ENCODE data around the gene CARD18. TPM values are rescaled to one million over a fixed set of nuclear protein-coding genes. Genes with fewer than 3 reads are reported as not detected.
"Not testable (repeated sequence)": the region's sequence is repeated elsewhere in the genome, so short reads cannot be mapped to it uniquely, and the experiment has no call there.

CARD18 gene
- total RNA-seq, 1 donor from 2014 or later: not detected

GRCh38 chr11:105106140-105106539 lies 33.4 kb downstream of the CARD18 start:
- Mint-ChIP-seq H3K4me1 (ENCODE audit: unreplicated experiment) (no peaks in the 10 kb centered on the region), H3K36me3 (no peaks in the 10 kb centered on the region), H3K4me3 (no peak overlapping the region), H3K27me3 (no peaks in the 10 kb centered on the region), H3K27ac (no peak overlapping the region), H3K9me3 (peaks cover 6% of the 10 kb centered on the region)
- TF ChIP-seq, protein P1, sequence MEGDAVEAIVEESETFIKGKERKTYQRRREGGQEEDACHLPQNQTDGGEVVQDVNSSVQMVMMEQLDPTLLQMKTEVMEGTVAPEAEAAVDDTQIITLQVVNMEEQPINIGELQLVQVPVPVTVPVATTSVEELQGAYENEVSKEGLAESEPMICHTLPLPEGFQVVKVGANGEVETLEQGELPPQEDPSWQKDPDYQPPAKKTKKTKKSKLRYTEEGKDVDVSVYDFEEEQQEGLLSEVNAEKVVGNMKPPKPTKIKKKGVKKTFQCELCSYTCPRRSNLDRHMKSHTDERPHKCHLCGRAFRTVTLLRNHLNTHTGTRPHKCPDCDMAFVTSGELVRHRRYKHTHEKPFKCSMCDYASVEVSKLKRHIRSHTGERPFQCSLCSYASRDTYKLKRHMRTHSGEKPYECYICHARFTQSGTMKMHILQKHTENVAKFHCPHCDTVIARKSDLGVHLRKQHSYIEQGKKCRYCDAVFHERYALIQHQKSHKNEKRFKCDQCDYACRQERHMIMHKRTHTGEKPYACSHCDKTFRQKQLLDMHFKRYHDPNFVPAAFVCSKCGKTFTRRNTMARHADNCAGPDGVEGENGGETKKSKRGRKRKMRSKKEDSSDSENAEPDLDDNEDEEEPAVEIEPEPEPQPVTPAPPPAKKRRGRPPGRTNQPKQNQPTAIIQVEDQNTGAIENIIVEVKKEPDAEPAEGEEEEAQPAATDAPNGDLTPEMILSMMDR (conservative IDR thresholded peaks at IDR 0.05): no peak
- no peak for DNase-seq (ENCODE audit: extremely low spot score, unreplicated experiment)

DNA sequence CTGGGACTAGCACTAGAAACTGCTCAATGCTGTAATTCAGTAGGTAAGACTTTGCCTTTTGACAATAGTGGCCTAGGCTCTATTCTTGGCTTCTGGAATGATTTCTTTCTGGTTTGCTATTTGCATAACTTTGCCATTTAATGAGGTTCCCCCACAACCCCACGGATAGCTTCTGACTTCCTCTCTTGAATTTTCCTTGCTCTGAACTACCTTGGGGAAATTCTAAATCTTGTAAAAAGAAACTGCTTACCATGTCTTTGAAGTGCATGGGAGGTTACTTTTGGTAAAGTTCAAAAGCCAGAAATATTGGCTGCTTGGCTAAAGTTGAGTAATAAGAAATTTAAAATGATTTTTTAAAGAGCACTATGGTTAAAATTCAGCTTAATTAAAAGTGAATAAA lies 35.3 kb downstream of the CARD18 start:
- H3K27ac Mint-ChIP-seq: no peak overlapping the region
- no peaks in the 10 kb centered on the region for H3K4me1 Mint-ChIP-seq (ENCODE audit: unreplicated experiment)
- H3K36me3 Mint-ChIP-seq: no peaks in the 10 kb centered on the region

DNA sequence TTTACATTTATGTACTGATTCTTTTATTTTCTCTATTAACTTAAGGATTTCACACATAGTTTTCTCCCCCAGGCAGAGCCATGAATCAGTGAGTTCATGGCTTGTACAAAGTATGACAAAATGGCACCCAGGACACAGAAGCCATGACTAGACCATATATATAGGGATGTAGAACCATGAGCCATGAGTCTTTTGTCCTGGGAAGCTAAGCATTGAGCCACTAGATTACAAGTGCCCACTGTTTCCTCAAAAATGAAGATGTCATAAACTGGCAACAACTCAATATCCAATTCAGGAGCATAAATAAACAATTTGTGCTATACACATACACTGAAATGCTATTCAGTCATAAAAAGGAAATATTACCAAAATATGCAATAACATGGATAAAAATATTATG lies 36.2 kb downstream of the CARD18 start:
- Mint-ChIP-seq H3K9me3 (peaks cover 6% of the 10 kb centered on the region), H3K27ac (no peak overlapping the region), H3K4me3 (no peak overlapping the region), H3K36me3 (no peaks in the 10 kb centered on the region), H3K4me1 (ENCODE audit: unreplicated experiment) (no peaks in the 10 kb centered on the region), H3K27me3 (no peaks in the 10 kb centered on the region)
- TF ChIP-seq, protein P1 (conservative IDR thresholded peaks at IDR 0.05): no peak
- no peak for DNase-seq (ENCODE audit: extremely low spot score, unreplicated experiment)

More for the DNA sequence above, 35.3 kb downstream of the CARD18 start:
- Mint-ChIP-seq H3K27me3 (no peaks in the 10 kb centered on the region), H3K4me3 (no peak overlapping the region), H3K9me3 (peaks cover 6% of the 10 kb centered on the region)
- TF ChIP-seq, protein P1 (conservative IDR thresholded peaks at IDR 0.05): no peak
- DNase-seq (ENCODE audit: extremely low spot score, unreplicated experiment): no peak

GRCh38 chr11:105102079-105102581 lies 37.4 kb downstream of the CARD18 start:
- not testable (repeated sequence) for H3K27me3 Mint-ChIP-seq, H3K4me3 Mint-ChIP-seq

GRCh38 chr11:105100981-105101630 lies 38.5 kb downstream of the CARD18 start:
- no peak overlapping the region for H3K27ac Mint-ChIP-seq
- no peaks in the 10 kb centered on the region for H3K9me3 Mint-ChIP-seq
- no peak for DNase-seq (ENCODE audit: extremely low spot score, unreplicated experiment)
- H3K4me3 Mint-ChIP-seq: no peak overlapping the region
- H3K4me1 Mint-ChIP-seq (ENCODE audit: unreplicated experiment): no peaks in the 10 kb centered on the region
- H3K36me3 Mint-ChIP-seq: no peaks in the 10 kb centered on the region
- TF ChIP-seq, protein P1 (conservative IDR thresholded peaks at IDR 0.05): no peak
- no peaks in the 10 kb centered on the region for H3K27me3 Mint-ChIP-seq

More at GRCh38 chr11:105102079-105102581, 37.4 kb downstream of the CARD18 start:
- not testable (repeated sequence) for H3K27ac Mint-ChIP-seq; DNase-seq (ENCODE audit: extremely low spot score, unreplicated experiment); H3K4me1 Mint-ChIP-seq (ENCODE audit: unreplicated experiment); H3K9me3 Mint-ChIP-seq; H3K36me3 Mint-ChIP-seq

DNA sequence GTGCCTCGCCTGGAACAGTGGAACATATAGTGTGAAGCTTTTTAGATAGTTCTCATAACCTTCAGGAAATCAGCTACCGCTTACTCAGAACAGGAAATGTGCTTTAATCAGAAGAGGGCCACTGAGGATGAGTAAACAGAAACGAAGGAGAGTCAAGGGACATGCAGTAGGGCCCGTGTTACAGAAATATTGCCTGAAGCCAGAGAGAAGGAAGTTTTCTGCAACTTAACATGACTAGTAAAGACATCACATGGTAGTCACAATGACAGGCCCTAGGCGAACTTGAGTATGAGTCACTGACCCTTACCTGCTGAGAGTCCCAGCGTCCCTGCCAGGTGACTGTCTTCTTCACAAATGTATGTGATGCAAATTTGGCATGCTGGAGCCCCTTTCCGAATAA lies 39.4 kb downstream of the CARD18 start:
- H3K27ac Mint-ChIP-seq: no peak overlapping the region
- H3K27me3 Mint-ChIP-seq: no peaks in the 10 kb centered on the region
- TF ChIP-seq, protein P1 (conservative IDR thresholded peaks at IDR 0.05): no peak
- no peaks in the 10 kb centered on the region for H3K9me3 Mint-ChIP-seq
- no peaks in the 10 kb centered on the region for H3K36me3 Mint-ChIP-seq
- DNase-seq (ENCODE audit: extremely low spot score, unreplicated experiment): no peak
- no peak overlapping the region for H3K4me3 Mint-ChIP-seq
- no peaks in the 10 kb centered on the region for H3K4me1 Mint-ChIP-seq (ENCODE audit: unreplicated experiment)

- not testable (repeated sequence) for H3K4me3 Mint-ChIP-seq; DNase-seq (ENCODE audit: extremely low spot score, unreplicated experiment); H3K4me1 Mint-ChIP-seq (ENCODE audit: unreplicated experiment); H3K36me3 Mint-ChIP-seq; H3K27ac Mint-ChIP-seq; H3K9me3 Mint-ChIP-seq; H3K27me3 Mint-ChIP-seq
These were observed 40.0 kb downstream of the CARD18 start for GRCh38 chr11:105099594-105099993.
